GM12878 (cell line): ENCODE measurements around the gene CNTLN. TPM values are rescaled to one million over a fixed set of nuclear protein-coding genes. Genes with fewer than 3 reads are reported as not detected.

ENCODE experiments used
- ATAC-seq: fragments of 200-7000 bp; cut with Tn5 transposase; 3 replicates; pipeline ENCODE4 v1.9.1; 2020; ENCODE audit warnings: mild to moderate bottlenecking, moderate library complexity
- BruUV-seq: library from RNA; stranded (reverse); fragments of 400-500 nt; replicated peaks from 2 replicates; lab custom pipeline; 2021; lab: Mats Ljungman, UMichigan
- CTCF ChIA-PET: fragments of 300-600 bp; sonication (Branson Sonifier 250); formaldehyde crosslinking; extraction: SDS; loops from one replicate; lab custom pipeline; 2021; ENCODE audit warnings: inconsistent platforms; lab: Yijun Ruan, JAX
- POLR2A ChIA-PET: fragments of 350-600 bp; formaldehyde crosslinking; extraction: SDS; loops from one replicate; lab custom pipeline; 2021; ENCODE audit warnings: inconsistent platforms; lab: Charles Lee
- RAD21 ChIA-PET: fragments of 300-600 bp; sonication (Branson Sonifier 250); formaldehyde crosslinking; loops from one replicate; lab custom pipeline; 2023; ENCODE audit warnings: antibody characterized with exemption; ENCODE audit not compliant: unreplicated experiment; lab: Charles Lee
- SMC1A ChIA-PET: fragments of 300-600 bp; sonication (Branson Sonifier 250); formaldehyde crosslinking; loops from one replicate; lab custom pipeline; 2023; ENCODE audit not compliant: unreplicated experiment, uncharacterized antibody; lab: Charles Lee
- DNase-seq: peaks from one replicate; pipeline ENCODE4 v3.0.0-alpha.2; 2011; ENCODE audit warnings: low read depth, low spot score
- FAIRE-seq: peaks from 3 replicates; lab custom pipeline; 2011; peaks lifted over from hg19 to GRCh38; lab: Jason Lieb, UNC
- H2AFZ ChIP-seq: 2 replicates; pipeline ENCODE4 v1.6.0; 2011; ENCODE audit warnings: low read depth, low read length, control low read depth; ENCODE audit not compliant: control insufficient read depth
- H3K27ac ChIP-seq: 2 replicates; pipeline ENCODE4 v1.5.1; 2011; ENCODE audit warnings: control low read depth; ENCODE audit not compliant: control insufficient read depth, insufficient read depth
- H3K27me3 ChIP-seq, 2 experiments: replicated peaks in 1 of 2; 2 replicates each; pipeline versions ENCODE4 v1.6.0 to v1.6.1; 2011; ENCODE audit warnings: low read length in 1 of 2; ENCODE audit not compliant: control insufficient read depth in 2 of 2, insufficient read depth in 2 of 2
- H3K36me3 ChIP-seq, 2 experiments: 2 replicates each; pipeline ENCODE4 v1.5.1; 2011; ENCODE audit warnings: low read length in 1 of 2; ENCODE audit not compliant: control insufficient read depth in 2 of 2, insufficient read depth in 2 of 2
- H3K4me1 ChIP-seq: 2 replicates; pipeline ENCODE4 v1.6.1; 2011; ENCODE audit warnings: mild to moderate bottlenecking, low read length, moderate library complexity, mixed read lengths; ENCODE audit not compliant: control insufficient read depth, insufficient read depth
- H3K4me2 ChIP-seq: 2 replicates; pipeline ENCODE4 v1.6.0; 2011; ENCODE audit warnings: control low read depth; ENCODE audit not compliant: control insufficient read depth, insufficient read depth
- H3K4me3 ChIP-seq: fragments of 200-600 bp; sonication (generic); 2 replicates; pipeline ENCODE4 v1.5.1; 2016
- H3K79me2 ChIP-seq: 2 replicates; pipeline ENCODE4 v1.6.0; 2011; ENCODE audit warnings: low read length; ENCODE audit not compliant: control insufficient read depth, insufficient read depth
- H3K9ac ChIP-seq: 2 replicates; pipeline ENCODE4 v1.8.0; 2011; ENCODE audit warnings: low read length, control low read depth, mixed read lengths; ENCODE audit not compliant: control insufficient read depth, insufficient read depth
- H3K9me3 ChIP-seq: replicated peaks from 3 replicates; pipeline ENCODE4 v1.5.1; 2011; ENCODE audit warnings: mild to moderate bottlenecking, low read length; ENCODE audit not compliant: control insufficient read depth, insufficient read depth
- H4K20me1 ChIP-seq: 2 replicates; pipeline ENCODE4 v1.6.0; 2011; ENCODE audit not compliant: control insufficient read depth, insufficient read depth
- BCL11A ChIP-seq: IDR thresholded peaks from 2 replicates; pipeline ENCODE4 v1.6.1; 2011; ENCODE audit warnings: low read depth, low read length
- CEBPB ChIP-seq, 2 experiments: fragments of 150-350 bp in 1 of 2; IDR thresholded peaks; 2 replicates each; pipeline ENCODE4 v1.6.1; 2012 to 2014; ENCODE audit warnings: low read depth in 2 of 2, low read length in 2 of 2, borderline replicate concordance in 1 of 2, inconsistent platforms in 1 of 2
- MTA3 ChIP-seq: IDR thresholded peaks from 2 replicates; pipeline ENCODE4 v1.6.1; 2012; ENCODE audit warnings: low read length, inconsistent platforms, borderline replicate concordance
- MYC ChIP-seq: IDR thresholded peaks from 2 replicates; pipeline ENCODE4 v1.6.1; 2011; ENCODE audit warnings: mild to moderate bottlenecking, low read length, moderate library complexity, inconsistent platforms; ENCODE audit not compliant: insufficient read depth, insufficient replicate concordance, insufficient read length, severe bottlenecking
- NR2C1 ChIP-seq: fragments of 450-650 bp; IDR thresholded peaks from 2 replicates; pipeline ENCODE4 v1.6.1; 2017; ENCODE audit warnings: antibody characterized with exemption, mild to moderate bottlenecking, moderate library complexity
- POLR2AphosphoS2 ChIP-seq: IDR thresholded peaks from 2 replicates; pipeline ENCODE4 v1.6.1; 2011; ENCODE audit warnings: low read depth, mild to moderate bottlenecking, low read length, improper control_type of control experiment, moderate library complexity
- SIN3A ChIP-seq: IDR thresholded peaks from 2 replicates; pipeline ENCODE4 v1.6.1; 2012; ENCODE audit warnings: low read depth, low read length, improper control_type of control experiment
- SPI1 ChIP-seq: IDR thresholded peaks from 2 replicates; pipeline ENCODE4 v1.6.1; 2011; ENCODE audit warnings: low read depth, mild to moderate bottlenecking, low read length, moderate library complexity, borderline replicate concordance; ENCODE audit not compliant: insufficient read depth
- SREBF2 ChIP-seq: IDR thresholded peaks from 2 replicates; pipeline ENCODE4 v1.6.1; 2012; ENCODE audit warnings: mild to moderate bottlenecking, low read length
- TARDBP ChIP-seq: IDR thresholded peaks from 2 replicates; pipeline ENCODE4 v1.6.1; 2016; ENCODE audit warnings: borderline replicate concordance
- TBL1XR1 ChIP-seq: IDR thresholded peaks from 2 replicates; pipeline ENCODE4 v1.6.1; 2012; ENCODE audit warnings: low read depth, low read length, improper control_type of control experiment
- TCF3 ChIP-seq: IDR thresholded peaks from 2 replicates; pipeline ENCODE4 v1.6.1; 2012; ENCODE audit warnings: low read depth, mild to moderate bottlenecking, low read length, borderline replicate concordance; ENCODE audit not compliant: insufficient read depth
- ZNF207 ChIP-seq: fragments of 450-650 bp; IDR thresholded peaks from 2 replicates; pipeline ENCODE4 v1.6.1; 2014; ENCODE audit warnings: antibody characterized with exemption, mild to moderate bottlenecking, borderline replicate concordance
- WGBS: methylation state at CpG from one replicate; pipeline ENCODE4 v1.1.6; 2016; ENCODE audit warnings: low lambda C conversion rate; ENCODE audit not compliant: insufficient replicate concordance, insufficient coverage; ENCODE audit errors: missing lambda C conversion rate; 5-methylcytosine and 5-hydroxymethylcytosine counted together
- in situ Hi-C: fragments of 300-500 bp; cut with MboI; formaldehyde crosslinking; loops from 9 replicates; pipeline ENCODE4 v1.14.3; 2018; ENCODE audit warnings: mixed read lengths
- intact Hi-C: fragments of 100-400 bp; cut with micrococcal nuclease; formaldehyde crosslinking; loops from one replicate; pipeline ENCODE4 v1.14.2; 2022; ENCODE audit not compliant: unreplicated experiment
- polyA plus RNA-seq, 11 experiments: library from polyadenylated mRNA; depleted of rRNA in 4 of 11; unstranded in 6 of 11; stranded (reverse) in 5 of 11; fragments of >200 nt; fragmentation: Nextera tagmentation in 4 of 11; fragmentation: Illumina TruSeq in 1 of 11; extraction: Ambion mirVana in 4 of 11; extraction: Trizol in 1 of 11; gene quantifications; 1 replicate in 1 of 11; 2 replicates in 10 of 11; pipeline versions ENCODE4 v1.2.1 to v1.2.3, GENCODE V29; 2011 to 2016; ENCODE audit warnings: inconsistent platforms in 2 of 11, missing spikeins in 2 of 11, low read depth in 1 of 11
- total RNA-seq, 4 experiments: library from RNA; depleted of rRNA in 3 of 4; stranded (reverse); fragments of >200 nt in 3 of 4; fragmentation: Illumina TruSeq in 1 of 4; extraction: Trizol in 1 of 4; gene quantifications; 2 replicates each; pipeline versions ENCODE4 v1.2.1 to v1.2.3, GENCODE V29; 2013 to 2021
- TF ChIP-seq, protein P1 (sequence below): IDR thresholded peaks from 2 replicates; pipeline ENCODE4 v1.6.1; 2012; ENCODE audit warnings: low read length, inconsistent platforms
- TF ChIP-seq, protein P2 (sequence below): fragments of 450-650 bp; IDR thresholded peaks from 2 replicates; pipeline ENCODE4 v1.6.1; 2017; ENCODE audit warnings: low read depth, mild to moderate bottlenecking, moderate library complexity

Gene CNTLN
- total and polyA plus RNA-seq, 10 of the 15 experiments (the other 5 are each of a cell fraction or from before 2014, with no cell fraction given) = 0.01 to 7.0 (median 0.03) TPM; not detected in 4

- no peaks in the 10 kb centered on the region for H3K9me3 ChIP-seq
- H3K4me3 ChIP-seq = no peak overlapping the region
- H3K27ac ChIP-seq = no peak overlapping the region
- CTCF ChIA-PET = no interaction called here
- no TSS peak for BruUV-seq
- RAD21 ChIA-PET = no interaction called here
- H4K20me1 ChIP-seq = no peaks in the 10 kb centered on the region
- DNase-seq (no peak), FAIRE-seq (no peak), ATAC-seq (no peak)
- H3K27me3 ChIP-seq = no peaks in the 10 kb centered on the region
- H3K79me2 ChIP-seq = no peaks in the 10 kb centered on the region
- intact Hi-C loops = no loop called here
- in situ Hi-C loops = no loop called here
- 17% methylated on average over 2 of the region's 2 CpGs for WGBS
- SMC1A ChIA-PET = interaction anchor here (1.3 kb wide), 1 partner anchor 14 kb away, joined by 3 read pairs; no protein-coding TSS in a partner anchor
- POLR2A ChIA-PET = no interaction called here
- H3K9ac ChIP-seq = no peak overlapping the region
- TF ChIP-seq MTA3 (no peak), SREBF2 (no peak), TBL1XR1 (no peak), SIN3A (no peak), NR2C1 (no peak), SPI1 (no peak), CEBPB (IDR thresholded peaks at IDR 0.05; ENCODE audit: borderline replicate concordance in 1 of 2, low read depth in 2 of 2, low read length in 2 of 2) (no peak), BCL11A (no peak), ZNF207 (no peak), MYC (no peak), TARDBP (no peak), POLR2AphosphoS2 (no peak), TCF3 (no peak)
- TF ChIP-seq, protein P1, sequence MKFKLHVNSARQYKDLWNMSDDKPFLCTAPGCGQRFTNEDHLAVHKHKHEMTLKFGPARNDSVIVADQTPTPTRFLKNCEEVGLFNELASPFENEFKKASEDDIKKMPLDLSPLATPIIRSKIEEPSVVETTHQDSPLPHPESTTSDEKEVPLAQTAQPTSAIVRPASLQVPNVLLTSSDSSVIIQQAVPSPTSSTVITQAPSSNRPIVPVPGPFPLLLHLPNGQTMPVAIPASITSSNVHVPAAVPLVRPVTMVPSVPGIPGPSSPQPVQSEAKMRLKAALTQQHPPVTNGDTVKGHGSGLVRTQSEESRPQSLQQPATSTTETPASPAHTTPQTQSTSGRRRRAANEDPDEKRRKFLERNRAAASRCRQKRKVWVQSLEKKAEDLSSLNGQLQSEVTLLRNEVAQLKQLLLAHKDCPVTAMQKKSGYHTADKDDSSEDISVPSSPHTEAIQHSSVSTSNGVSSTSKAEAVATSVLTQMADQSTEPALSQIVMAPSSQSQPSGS = no peak
- TF ChIP-seq, protein P2, sequence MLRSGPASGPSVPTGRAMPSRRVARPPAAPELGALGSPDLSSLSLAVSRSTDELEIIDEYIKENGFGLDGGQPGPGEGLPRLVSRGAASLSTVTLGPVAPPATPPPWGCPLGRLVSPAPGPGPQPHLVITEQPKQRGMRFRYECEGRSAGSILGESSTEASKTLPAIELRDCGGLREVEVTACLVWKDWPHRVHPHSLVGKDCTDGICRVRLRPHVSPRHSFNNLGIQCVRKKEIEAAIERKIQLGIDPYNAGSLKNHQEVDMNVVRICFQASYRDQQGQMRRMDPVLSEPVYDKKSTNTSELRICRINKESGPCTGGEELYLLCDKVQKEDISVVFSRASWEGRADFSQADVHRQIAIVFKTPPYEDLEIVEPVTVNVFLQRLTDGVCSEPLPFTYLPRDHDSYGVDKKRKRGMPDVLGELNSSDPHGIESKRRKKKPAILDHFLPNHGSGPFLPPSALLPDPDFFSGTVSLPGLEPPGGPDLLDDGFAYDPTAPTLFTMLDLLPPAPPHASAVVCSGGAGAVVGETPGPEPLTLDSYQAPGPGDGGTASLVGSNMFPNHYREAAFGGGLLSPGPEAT = no peak
- TF ChIP-seq, all 136 proteins: peak for 0
- Histone ChIP-seq H3K4me1 (no peaks in the 10 kb centered on the region), H3K36me3 (no peaks in the 10 kb centered on the region), H2AFZ (no peak overlapping the region), H3K4me2 (no peak overlapping the region)
These were observed 353.8 kb downstream of the CNTLN start for GRCh38 chr9:17488662-17489061.
